Putamen (tissue), 1 donor: ENCODE data around the gene JAG1.
"Not testable (repeated sequence)": the region's sequence is repeated elsewhere in the genome, so short reads cannot be mapped to it uniquely, and the experiment has no call there.

Experiments used
- DNase-seq: peaks from one replicate; pipeline ENCODE4 v3.0.0-alpha.2; 2016; ENCODE audit warnings: low spot score

Gene JAG1

GRCh38 chr20:10610251-10610650 is 63.5 kb downstream of the JAG1 start:
- no peak for DNase-seq

DNA sequence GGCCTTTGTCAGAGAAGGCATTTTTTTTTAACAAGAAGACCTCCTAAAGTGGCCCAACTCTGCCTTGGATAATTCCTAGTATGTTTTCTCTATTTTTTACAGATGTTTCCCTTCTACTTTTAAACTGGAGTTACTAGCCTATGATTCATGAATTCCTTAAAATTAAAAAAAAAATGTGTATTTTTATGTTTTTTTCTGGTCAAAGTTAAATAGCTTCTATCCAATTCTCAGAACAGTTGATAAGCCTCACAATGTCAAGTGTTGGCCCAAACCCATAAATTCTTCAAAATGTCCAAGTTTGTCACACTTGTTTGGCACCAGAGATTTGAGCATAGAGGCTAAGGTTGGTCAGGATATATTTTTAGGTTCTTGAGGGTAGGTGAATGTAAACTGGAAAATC is 64.0 kb downstream of the JAG1 start:
- DNase-seq: no peak

GRCh38 chr20:10609276-10609675 is 64.5 kb downstream of the JAG1 start:
- no peak for DNase-seq

DNA sequence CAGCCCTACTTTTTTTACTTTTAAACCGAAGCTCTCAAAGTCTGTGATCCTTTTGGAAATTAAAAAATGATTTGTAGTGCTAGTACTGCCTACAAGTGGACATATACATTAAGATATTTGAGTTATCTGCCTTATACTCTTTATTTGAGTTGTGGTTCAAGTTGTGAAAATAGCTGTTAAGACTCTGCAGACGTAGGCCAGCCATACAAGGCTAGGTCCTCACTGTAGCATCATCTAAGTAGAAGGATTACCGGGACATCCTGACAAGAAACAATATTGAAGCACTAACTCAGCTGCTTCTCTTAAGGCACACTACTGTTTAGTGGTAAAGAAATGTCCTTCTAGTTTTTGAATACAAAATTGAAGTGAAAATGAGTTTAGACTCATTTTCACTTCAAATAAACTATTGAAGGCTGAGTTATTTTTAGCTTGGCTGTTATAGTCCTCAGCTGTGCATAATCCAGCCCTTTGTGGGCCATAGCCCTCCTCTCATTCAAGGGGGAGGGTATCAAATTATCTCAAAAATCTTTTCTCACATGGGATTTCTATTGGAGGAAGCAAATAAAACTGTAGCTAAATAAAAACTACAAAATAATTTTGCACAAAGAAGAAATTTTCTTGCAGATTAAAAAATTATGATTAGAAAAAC is 68.1 kb downstream of the JAG1 start:
- no peak for DNase-seq

DNA sequence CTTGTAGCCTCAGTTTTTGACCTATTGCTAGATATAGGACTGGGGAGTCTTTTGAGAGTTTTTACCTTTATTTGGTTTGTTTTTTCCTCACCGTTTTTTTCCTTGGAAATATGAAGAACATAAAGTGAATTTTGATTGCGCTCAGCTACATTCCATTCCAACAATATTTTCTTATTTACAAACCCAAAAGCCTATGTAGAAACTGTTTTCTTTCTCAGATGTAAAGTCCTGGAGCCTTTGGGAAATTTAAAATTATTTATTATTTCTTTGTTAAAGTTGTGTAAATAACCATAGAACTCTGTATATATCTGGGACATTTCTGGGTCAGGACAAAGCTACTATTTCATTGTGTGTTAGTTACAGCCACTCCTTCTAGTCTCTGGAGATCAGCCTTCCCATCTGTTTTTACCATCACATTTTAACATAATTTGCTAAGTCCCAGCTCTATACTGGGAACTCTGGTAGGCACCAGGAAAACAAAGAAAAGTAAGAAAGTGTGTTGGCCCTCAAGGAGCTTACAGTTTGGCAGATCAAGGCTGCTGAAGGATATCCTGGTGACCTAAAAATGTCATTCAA is 68.8 kb downstream of the JAG1 start:
- DNase-seq: no peak

DNA sequence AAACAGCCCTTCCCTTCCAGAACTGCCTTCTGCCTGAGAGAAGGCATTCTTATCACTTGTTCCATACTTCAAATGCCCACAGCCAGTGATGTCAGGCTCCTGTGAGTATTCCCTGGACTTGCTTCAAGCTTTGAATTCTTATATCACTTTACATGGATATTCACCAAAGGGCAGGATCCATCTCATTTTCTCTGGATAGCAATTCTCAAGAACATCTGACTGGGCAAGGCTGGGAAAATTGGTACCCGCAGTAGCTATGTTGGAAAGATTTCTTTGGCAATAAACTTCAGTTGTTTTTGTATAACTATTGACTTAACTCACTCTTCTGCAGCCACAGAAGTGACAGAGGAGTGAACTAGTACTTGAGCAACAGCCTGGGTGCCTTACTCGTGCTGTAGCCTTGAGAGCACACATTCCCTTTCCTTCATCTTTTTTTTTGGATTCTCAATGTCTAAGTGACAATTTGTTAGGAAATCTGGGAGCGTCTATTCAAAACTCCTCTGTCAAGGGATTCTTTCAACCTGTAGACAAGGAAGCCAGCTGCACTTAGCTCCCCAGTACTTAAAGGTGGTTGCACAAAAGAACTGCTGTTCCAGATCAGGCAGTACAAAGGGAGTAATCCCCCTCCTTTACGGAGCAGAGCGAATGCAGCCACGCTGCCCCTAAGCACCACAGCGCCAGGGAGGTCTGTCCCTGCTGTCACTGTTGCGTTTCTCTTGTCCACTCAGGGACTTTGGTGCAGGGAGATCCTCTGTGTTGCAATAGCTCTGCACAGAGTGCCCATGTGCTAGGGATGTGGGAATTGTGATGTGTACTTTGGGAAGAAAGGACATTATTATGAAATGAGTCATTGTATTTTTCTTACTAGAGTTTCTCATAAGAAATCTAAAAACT is 69.6 kb downstream of the JAG1 start:
- DNase-seq: no peak

DNA sequence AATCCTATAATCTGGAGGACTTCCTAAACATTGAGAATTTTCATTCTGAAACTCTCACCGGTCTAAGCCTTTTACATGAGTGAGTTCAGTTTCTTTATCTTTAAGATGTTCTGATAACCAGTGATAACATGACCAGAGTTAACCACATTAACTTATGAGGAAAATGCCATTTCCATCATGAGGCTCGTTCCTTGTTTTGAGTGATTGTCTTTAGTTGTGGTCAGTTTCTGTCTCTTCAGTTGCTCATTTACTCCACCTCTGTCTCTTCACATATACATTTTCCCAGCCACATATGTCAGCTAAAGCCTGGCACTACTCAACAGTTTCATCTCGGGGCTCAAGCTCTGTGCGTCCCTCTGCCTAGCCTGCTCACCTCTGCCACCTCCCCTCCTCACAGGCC is 70.4 kb downstream of the JAG1 start:
- no peak for DNase-seq

DNA sequence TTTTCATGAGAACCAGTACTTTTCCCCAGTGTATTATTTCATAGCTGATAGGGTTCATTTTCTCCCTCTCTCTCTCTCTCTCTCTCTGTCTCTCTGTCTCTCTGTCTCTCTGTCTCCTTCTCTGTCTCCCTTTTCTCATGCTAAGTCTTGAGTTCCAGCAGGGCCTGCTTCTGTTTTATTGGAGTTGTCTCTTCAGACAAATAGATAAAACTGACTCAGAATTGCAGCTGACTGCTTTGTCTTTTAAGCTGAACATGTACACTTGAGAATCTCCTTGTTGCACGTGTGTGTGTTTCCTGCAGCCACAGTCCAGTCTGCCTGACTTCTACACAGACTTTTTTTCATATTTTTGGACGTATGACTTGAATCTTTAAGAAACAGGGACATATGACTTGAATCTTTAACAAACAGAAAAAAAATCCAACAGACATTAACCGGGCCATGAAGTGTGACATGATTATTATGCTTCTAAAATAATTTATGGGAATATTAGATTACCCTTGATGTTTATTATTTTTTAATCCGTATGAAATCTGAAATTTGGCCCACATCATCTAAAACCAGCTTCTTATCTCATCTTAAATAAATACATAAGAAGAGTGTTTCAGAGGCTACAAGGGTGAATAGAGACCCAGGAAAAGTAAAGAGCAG is 71.5 kb downstream of the JAG1 start:
- no peak for DNase-seq

DNA sequence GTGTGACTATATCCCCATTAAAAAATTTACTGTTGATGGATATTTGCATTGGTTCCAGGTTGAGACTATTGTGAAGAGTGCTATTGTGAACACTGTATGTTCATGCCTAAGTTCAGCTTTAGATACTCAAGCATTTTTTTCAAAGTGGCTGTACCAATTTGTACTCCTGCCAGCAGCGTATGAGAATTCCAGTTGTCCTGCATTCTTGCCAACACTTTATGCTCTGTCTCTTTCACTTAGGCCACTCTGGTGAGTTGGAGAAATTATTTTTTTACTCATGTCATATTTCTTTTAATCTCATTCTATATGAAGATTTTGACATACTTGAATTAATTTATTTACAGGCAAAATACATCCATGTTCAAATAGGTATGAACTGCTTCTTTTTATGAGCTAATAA is 76.2 kb downstream of the JAG1 start:
- DNase-seq: no peak

- DNase-seq: no peak
Observed at GRCh38 chr20:10596710-10597121, 77.1 kb downstream of the JAG1 start.

- no peak for DNase-seq
Observed at GRCh38 chr20:10595985-10596384, 77.8 kb downstream of the JAG1 start.

DNA sequence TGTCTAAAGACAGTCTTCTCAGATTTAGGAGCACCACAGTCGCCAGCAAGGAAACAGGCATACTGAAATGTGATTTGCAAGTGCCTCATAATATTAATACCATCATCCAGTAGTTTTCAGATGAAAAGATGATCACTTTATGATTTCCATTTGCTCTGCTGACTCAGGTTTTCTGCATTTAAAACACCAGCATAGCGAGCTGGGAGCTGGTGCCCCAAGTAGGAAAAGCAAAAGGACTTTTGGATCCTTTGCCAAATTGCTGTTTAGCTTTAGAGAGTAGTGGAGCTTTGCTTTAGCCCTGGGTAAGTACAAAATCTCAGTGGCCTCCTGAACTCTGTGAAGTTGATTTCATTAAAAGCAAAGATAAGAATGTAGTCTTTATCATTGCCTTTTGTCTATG is 78.5 kb downstream of the JAG1 start:
- no peak for DNase-seq

GRCh38 chr20:10594296-10594868 is 79.4 kb downstream of the JAG1 start:
- DNase-seq: no peak

DNA sequence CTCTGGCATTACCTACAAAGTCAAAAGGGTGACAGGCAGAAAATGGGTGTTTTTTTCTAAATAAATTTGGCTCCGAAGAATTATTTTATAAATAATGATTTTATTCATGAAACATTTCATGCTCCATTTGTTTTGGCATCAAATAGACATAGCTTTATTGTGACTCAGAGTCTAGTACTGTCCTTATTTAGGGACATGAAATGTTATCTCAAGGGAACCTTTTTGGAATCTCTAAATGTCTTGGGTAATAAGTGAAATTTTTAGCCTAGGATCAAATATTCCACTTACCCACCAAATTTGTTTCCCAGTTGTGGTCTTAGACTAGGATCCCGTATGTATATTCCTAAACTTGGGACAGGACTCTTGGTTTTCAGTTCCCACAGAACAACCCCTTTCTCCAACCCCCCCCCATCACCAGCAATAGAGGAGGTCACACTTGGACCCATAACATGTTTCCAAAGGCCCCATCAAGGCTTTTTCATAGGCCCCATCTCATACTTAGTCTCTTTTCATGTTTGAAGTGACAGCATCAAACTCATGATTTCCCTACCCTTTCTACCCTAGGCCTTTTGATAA is 81.8 kb downstream of the JAG1 start:
- DNase-seq: no peak

- DNase-seq: no peak
Observed at GRCh38 chr20:10590950-10591671, 82.7 kb downstream of the JAG1 start.

- DNase-seq: not testable (repeated sequence)
Observed at GRCh38 chr20:10590446-10590845, 83.4 kb downstream of the JAG1 start.
